HEK293 (cell line): ENCODE measurements around the gene UBE2D2.

Experiments used
- GLI4 ChIP-seq: fragments of 450-650 bp; formaldehyde crosslinking; IDR thresholded peaks from 2 replicates; pipeline ENCODE4 v1.5.1; 2016; ENCODE audit warnings: missing biosample characterization, missing genetic modification characterization
- HOXA7 ChIP-seq: sonication (generic); formaldehyde crosslinking; IDR thresholded peaks from 2 replicates; pipeline ENCODE4 v1.8.1; 2022; ENCODE audit warnings: missing genetic modification reagents, borderline replicate concordance
- KLF16 ChIP-seq: fragments of 450-650 bp; formaldehyde crosslinking; IDR thresholded peaks from 2 replicates; pipeline ENCODE4 v1.5.1; 2017; ENCODE audit warnings: missing biosample characterization, missing genetic modification characterization
- KLF9 ChIP-seq: fragments of 450-650 bp; formaldehyde crosslinking; IDR thresholded peaks from 2 replicates; pipeline ENCODE4 v1.5.1; 2016; ENCODE audit warnings: missing biosample characterization, missing genetic modification characterization, low read depth
- OSR2 ChIP-seq: fragments of 450-650 bp; formaldehyde crosslinking; IDR thresholded peaks from 2 replicates; pipeline ENCODE4 v1.5.1; 2016; ENCODE audit warnings: missing biosample characterization, missing genetic modification characterization
- ZFP69B ChIP-seq: fragments of 450-650 bp; formaldehyde crosslinking; IDR thresholded peaks from 2 replicates; pipeline ENCODE4 v1.5.1; 2016; ENCODE audit warnings: missing biosample characterization, missing genetic modification characterization
- ZNF501 ChIP-seq: fragments of 450-650 bp; formaldehyde crosslinking; IDR thresholded peaks from 2 replicates; pipeline ENCODE4 v1.5.1; 2016; ENCODE audit warnings: missing biosample characterization, missing genetic modification characterization
- ZNF610 ChIP-seq: fragments of 450-650 bp; formaldehyde crosslinking; IDR thresholded peaks from 2 replicates; pipeline ENCODE4 v1.5.1; 2016; ENCODE audit warnings: missing biosample characterization, missing genetic modification characterization, borderline replicate concordance
- ZNF629 ChIP-seq: fragments of 450-650 bp; formaldehyde crosslinking; IDR thresholded peaks from 2 replicates; pipeline ENCODE4 v1.5.1; 2017; ENCODE audit warnings: missing biosample characterization, missing genetic modification characterization
- ZNF664 ChIP-seq: fragments of 450-650 bp; formaldehyde crosslinking; IDR thresholded peaks from 2 replicates; pipeline ENCODE4 v1.5.1; 2016; ENCODE audit warnings: missing biosample characterization, missing genetic modification characterization
- ZNF768 ChIP-seq: fragments of 450-650 bp; formaldehyde crosslinking; IDR thresholded peaks from 2 replicates; pipeline ENCODE4 v1.5.1; 2018; ENCODE audit warnings: missing biosample characterization, mild to moderate bottlenecking, missing genetic modification characterization
- TF ChIP-seq, protein P1 (sequence below): fragments of 450-650 bp; formaldehyde crosslinking; IDR thresholded peaks from 2 replicates; pipeline ENCODE4 v1.5.1; 2016; ENCODE audit warnings: missing biosample characterization, missing genetic modification characterization
- TF ChIP-seq, protein P2 (sequence below): fragments of 450-650 bp; formaldehyde crosslinking; IDR thresholded peaks from 2 replicates; pipeline ENCODE4 v1.5.1; 2016; ENCODE audit warnings: missing biosample characterization, missing genetic modification characterization
- TF ChIP-seq, protein P3 (sequence below): fragments of 450-650 bp; formaldehyde crosslinking; optimal IDR thresholded peaks from 2 replicates; pipeline ENCODE3; 2016; ENCODE audit warnings: missing biosample characterization, mild to moderate bottlenecking, missing genetic modification characterization
- TF ChIP-seq, protein P4 (sequence below): fragments of 450-650 bp; formaldehyde crosslinking; conservative IDR thresholded peaks from 2 replicates; pipeline ENCODE4 v1.5.1; 2016; ENCODE audit warnings: low read depth, missing biosample characterization, missing genetic modification characterization
- TF ChIP-seq, protein P5 (sequence below): fragments of 450-650 bp; formaldehyde crosslinking; conservative IDR thresholded peaks from 2 replicates; pipeline ENCODE4 v1.5.1; 2016; ENCODE audit warnings: low read depth, missing biosample characterization, missing genetic modification characterization
- TF ChIP-seq, protein P6 (sequence below): IDR thresholded peaks from 2 replicates; pipeline ENCODE4 v1.6.1; 2011; ENCODE audit warnings: mild to moderate bottlenecking, low read depth, low read length, borderline replicate concordance
- TF ChIP-seq, protein P7 (sequence below): fragments of 450-650 bp; formaldehyde crosslinking; IDR thresholded peaks from 2 replicates; pipeline ENCODE4 v1.5.1; 2016; ENCODE audit warnings: missing biosample characterization, missing genetic modification characterization

UBE2D2 gene

DNA sequence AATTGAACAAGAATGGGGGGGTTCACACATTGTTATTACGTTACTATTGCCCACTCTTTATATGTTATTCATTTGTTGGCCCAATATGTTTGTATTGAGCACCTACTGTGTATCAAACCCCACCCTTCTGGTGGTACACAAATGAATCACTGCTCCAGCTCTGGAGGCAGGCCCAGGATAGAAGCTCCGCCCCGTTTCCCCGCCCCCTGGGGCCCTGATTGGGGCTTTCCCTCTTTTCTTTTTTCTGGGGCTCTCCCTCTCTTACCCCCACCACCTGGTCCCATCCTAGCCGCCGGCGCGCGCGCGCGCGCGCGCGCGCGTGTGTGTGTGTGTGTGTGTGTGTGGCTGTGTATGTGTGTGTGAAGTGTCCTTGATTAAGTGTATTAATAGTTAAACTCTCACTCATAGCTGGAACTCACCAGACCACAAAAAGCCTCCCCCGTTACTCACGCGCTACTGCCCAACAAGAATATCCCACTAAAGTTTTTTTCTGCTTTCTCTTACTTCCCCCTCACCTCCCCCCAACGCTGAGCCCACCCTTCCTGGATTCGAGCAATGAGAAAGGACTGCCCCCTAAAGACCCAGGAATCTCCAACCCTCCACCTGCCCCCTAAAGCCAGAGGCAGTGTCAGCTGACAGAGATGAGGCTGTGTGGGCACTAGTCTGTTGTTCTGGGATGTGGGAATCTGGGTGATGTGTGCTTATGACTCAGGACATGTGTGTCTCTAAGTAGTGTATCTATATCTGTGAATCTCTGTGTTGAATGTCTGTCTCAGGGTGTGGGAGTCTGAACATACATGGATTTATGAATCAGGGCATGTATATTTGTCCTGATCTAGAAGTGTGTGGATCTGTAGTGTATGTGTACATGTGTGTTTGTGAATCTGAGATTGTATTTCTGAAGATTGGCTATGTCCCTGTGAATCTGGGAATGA is 91.0 kb downstream of the UBE2D2 start (continued):
- TF ChIP-seq ZNF629 (tag by site-specific recombination) (0 out of 2 replicates have a peak, but pooled peaks have one; percentile 24), OSR2 (tag by site-specific recombination) (0 out of 2 replicates have a peak, but pooled peaks have one; percentile 5), ZNF610 (tag by site-specific recombination) (no peak), ZNF664 (tag by site-specific recombination) (peak; percentile 89), ZFP69B (peak; percentile 15; the same call in 1 of the 2 replicates), HOXA7 (CRISPR knock-in tag) (no peak), KLF9 (0 out of 2 replicates have a peak, but pooled peaks have one; percentile 40), ZNF768 (no peak), ZNF501 (tag by site-specific recombination) (0 out of 2 replicates have a peak, but pooled peaks have one; percentile 21), GLI4 (tag by site-specific recombination) (no peak), KLF16 (tag by site-specific recombination) (0 out of 2 replicates have a peak, but pooled peaks have one; percentile 33)
- TF ChIP-seq, protein P1, sequence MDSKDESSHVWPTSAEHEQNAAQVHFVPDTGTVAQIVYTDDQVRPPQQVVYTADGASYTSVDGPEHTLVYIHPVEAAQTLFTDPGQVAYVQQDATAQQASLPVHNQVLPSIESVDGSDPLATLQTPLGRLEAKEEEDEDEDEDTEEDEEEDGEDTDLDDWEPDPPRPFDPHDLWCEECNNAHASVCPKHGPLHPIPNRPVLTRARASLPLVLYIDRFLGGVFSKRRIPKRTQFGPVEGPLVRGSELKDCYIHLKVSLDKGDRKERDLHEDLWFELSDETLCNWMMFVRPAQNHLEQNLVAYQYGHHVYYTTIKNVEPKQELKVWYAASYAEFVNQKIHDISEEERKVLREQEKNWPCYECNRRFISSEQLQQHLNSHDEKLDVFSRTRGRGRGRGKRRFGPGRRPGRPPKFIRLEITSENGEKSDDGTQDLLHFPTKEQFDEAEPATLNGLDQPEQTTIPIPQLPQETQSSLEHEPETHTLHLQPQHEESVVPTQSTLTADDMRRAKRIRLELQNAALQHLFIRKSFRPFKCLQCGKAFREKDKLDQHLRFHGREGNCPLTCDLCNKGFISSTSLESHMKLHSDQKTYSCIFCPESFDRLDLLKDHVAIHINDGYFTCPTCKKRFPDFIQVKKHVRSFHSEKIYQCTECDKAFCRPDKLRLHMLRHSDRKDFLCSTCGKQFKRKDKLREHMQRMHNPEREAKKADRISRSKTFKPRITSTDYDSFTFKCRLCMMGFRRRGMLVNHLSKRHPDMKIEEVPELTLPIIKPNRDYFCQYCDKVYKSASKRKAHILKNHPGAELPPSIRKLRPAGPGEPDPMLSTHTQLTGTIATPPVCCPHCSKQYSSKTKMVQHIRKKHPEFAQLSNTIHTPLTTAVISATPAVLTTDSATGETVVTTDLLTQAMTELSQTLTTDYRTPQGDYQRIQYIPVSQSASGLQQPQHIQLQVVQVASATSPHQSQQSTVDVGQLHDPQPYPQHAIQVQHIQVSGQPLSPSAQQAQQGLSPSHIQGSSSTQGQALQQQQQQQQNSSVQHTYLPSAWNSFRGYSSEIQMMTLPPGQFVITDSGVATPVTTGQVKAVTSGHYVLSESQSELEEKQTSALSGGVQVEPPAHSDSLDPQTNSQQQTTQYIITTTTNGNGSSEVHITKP: peak; percentile 64; the same call in 1 of the 2 replicates
- TF ChIP-seq, protein P2, sequence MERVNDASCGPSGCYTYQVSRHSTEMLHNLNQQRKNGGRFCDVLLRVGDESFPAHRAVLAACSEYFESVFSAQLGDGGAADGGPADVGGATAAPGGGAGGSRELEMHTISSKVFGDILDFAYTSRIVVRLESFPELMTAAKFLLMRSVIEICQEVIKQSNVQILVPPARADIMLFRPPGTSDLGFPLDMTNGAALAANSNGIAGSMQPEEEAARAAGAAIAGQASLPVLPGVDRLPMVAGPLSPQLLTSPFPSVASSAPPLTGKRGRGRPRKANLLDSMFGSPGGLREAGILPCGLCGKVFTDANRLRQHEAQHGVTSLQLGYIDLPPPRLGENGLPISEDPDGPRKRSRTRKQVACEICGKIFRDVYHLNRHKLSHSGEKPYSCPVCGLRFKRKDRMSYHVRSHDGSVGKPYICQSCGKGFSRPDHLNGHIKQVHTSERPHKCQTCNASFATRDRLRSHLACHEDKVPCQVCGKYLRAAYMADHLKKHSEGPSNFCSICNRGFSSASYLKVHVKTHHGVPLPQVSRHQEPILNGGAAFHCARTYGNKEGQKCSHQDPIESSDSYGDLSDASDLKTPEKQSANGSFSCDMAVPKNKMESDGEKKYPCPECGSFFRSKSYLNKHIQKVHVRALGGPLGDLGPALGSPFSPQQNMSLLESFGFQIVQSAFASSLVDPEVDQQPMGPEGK (tag by site-specific recombination): peak; percentile 87
- TF ChIP-seq, protein P3, sequence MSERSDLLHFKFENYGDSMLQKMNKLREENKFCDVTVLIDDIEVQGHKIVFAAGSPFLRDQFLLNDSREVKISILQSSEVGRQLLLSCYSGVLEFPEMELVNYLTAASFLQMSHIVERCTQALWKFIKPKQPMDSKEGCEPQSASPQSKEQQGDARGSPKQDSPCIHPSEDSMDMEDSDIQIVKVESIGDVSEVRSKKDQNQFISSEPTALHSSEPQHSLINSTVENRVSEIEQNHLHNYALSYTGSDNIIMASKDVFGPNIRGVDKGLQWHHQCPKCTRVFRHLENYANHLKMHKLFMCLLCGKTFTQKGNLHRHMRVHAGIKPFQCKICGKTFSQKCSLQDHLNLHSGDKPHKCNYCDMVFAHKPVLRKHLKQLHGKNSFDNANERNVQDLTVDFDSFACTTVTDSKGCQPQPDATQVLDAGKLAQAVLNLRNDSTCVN (tag by site-specific recombination): peak; percentile 72
- TF ChIP-seq, protein P4, sequence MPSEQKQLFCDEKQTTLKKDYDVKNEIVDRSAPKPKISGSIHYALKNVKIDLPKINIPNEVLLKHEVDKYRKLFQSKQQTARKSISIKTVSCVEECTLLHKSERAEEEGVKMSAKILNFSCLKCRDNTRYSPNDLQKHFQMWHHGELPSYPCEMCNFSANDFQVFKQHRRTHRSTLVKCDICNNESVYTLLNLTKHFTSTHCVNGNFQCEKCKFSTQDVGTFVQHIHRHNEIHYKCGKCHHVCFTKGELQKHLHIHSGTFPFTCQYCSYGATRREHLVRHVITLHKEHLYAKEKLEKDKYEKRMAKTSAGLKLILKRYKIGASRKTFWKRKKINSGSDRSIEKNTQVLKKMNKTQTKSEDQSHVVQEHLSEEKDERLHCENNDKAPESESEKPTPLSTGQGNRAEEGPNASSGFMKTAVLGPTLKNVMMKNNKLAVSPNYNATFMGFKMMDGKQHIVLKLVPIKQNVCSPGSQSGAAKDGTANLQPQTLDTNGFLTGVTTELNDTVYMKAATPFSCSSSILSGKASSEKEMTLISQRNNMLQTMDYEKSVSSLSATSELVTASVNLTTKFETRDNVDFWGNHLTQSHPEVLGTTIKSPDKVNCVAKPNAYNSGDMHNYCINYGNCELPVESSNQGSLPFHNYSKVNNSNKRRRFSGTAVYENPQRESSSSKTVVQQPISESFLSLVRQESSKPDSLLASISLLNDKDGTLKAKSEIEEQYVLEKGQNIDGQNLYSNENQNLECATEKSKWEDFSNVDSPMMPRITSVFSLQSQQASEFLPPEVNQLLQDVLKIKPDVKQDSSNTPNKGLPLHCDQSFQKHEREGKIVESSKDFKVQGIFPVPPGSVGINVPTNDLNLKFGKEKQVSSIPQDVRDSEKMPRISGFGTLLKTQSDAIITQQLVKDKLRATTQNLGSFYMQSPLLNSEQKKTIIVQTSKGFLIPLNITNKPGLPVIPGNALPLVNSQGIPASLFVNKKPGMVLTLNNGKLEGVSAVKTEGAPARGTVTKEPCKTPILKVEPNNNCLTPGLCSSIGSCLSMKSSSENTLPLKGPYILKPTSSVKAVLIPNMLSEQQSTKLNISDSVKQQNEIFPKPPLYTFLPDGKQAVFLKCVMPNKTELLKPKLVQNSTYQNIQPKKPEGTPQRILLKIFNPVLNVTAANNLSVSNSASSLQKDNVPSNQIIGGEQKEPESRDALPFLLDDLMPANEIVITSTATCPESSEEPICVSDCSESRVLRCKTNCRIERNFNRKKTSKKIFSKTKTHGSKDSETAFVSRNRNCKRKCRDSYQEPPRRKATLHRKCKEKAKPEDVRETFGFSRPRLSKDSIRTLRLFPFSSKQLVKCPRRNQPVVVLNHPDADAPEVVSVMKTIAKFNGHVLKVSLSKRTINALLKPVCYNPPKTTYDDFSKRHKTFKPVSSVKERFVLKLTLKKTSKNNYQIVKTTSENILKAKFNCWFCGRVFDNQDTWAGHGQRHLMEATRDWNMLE: peak; percentile 14; the same call in 1 of the 2 replicates
- TF ChIP-seq, protein P5, sequence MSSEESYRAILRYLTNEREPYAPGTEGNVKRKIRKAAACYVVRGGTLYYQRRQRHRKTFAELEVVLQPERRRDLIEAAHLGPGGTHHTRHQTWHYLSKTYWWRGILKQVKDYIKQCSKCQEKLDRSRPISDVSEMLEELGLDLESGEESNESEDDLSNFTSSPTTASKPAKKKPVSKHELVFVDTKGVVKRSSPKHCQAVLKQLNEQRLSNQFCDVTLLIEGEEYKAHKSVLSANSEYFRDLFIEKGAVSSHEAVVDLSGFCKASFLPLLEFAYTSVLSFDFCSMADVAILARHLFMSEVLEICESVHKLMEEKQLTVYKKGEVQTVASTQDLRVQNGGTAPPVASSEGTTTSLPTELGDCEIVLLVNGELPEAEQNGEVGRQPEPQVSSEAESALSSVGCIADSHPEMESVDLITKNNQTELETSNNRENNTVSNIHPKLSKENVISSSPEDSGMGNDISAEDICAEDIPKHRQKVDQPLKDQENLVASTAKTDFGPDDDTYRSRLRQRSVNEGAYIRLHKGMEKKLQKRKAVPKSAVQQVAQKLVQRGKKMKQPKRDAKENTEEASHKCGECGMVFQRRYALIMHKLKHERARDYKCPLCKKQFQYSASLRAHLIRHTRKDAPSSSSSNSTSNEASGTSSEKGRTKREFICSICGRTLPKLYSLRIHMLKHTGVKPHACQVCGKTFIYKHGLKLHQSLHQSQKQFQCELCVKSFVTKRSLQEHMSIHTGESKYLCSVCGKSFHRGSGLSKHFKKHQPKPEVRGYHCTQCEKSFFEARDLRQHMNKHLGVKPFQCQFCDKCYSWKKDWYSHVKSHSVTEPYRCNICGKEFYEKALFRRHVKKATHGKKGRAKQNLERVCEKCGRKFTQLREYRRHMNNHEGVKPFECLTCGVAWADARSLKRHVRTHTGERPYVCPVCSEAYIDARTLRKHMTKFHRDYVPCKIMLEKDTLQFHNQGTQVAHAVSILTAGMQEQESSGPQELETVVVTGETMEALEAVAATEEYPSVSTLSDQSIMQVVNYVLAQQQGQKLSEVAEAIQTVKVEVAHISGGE (tag by site-specific recombination): no peak
- TF ChIP-seq, protein P6, sequence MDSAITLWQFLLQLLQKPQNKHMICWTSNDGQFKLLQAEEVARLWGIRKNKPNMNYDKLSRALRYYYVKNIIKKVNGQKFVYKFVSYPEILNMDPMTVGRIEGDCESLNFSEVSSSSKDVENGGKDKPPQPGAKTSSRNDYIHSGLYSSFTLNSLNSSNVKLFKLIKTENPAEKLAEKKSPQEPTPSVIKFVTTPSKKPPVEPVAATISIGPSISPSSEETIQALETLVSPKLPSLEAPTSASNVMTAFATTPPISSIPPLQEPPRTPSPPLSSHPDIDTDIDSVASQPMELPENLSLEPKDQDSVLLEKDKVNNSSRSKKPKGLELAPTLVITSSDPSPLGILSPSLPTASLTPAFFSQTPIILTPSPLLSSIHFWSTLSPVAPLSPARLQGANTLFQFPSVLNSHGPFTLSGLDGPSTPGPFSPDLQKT: no peak
- TF ChIP-seq, protein P7, sequence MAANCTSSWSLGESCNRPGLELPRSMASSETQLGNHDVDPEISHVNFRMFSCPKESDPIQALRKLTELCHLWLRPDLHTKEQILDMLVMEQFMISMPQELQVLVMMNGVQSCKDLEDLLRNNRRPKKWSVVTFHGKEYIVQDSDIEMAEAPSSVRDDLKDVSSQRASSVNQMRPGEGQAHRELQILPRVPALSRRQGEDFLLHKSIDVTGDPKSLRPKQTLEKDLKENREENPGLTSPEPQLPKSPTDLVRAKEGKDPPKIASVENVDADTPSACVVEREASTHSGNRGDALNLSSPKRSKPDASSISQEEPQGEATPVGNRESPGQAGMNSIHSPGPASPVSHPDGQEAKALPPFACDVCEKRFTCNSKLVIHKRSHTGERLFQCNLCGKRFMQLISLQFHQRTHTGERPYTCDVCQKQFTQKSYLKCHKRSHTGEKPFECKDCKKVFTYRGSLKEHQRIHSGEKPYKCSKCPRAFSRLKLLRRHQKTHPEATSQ (tag by site-specific recombination): no peak
